HG02642 (cell line): ENCODE measurements around the gene KCNG4.
"Not testable (repeated sequence)": the region's sequence is repeated elsewhere in the genome, so short reads cannot be mapped to it uniquely, and the experiment has no call there.

Experiments
- ATAC-seq: cut with Tn5 transposase; IDR thresholded peaks from one replicate; pipeline ENCODE4 v1.9.1; 2021; ENCODE audit warnings: mild to moderate bottlenecking; ENCODE audit not compliant: unreplicated experiment, poor library complexity

The KCNG4 gene

DNA sequence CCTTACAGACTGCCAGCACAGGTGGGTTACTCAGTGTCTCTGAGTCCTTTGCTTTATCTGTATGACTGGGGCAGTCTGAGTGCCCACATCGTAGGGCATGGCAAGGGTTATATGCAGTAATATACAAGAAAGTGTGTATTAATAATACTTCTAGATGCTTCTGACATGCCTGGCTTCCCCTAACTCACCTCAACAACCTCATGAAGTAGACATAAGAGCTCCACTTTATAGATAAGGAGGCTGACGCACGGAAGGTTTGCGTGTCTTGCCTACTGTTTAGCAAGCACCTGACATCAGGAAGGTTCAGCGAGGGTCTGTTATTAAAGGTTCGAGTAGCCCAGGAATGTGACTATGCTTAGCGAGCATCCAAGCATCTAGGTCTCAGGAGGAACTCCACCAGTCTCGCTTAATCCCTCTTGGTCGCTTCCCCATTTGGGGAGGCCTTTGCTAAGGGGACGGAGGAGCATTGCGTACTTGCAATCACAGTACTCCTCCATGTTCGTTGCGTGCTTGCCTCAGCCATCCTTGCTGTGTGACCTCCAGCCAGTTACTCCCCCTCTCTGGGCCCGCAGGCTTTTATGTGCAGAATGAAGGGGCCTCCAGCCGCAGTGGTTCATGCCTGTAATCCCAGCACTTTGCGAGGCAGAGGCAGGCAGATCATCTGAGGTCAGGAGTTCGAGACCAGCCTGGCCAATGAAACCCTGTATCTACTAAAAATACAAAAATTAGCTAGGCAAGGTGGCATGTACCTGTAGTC, 1.6 kb downstream of the KCNG4 start:
- ATAC-seq: no peak

DNA sequence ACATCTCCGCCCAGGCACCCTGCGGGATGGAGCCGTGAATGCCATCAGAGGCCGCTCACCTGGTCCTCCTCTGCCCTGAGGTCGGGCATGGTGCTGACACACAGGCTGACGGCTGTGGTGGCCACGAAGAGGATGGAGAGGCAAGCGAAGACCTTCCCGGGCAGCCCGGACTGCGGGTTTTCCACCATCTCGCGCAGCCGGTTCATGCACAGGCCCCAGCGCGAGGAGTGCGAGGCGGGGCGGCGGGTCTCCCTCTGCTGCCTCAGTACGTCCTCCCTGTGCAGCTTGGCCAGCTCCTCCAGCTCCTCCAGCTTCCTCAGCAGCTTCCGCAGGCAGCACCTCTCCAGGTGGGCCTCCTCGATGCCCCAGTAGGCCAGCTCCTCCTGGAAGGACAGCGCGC, 3.1 kb downstream of the KCNG4 start:
- no peak for ATAC-seq

DNA sequence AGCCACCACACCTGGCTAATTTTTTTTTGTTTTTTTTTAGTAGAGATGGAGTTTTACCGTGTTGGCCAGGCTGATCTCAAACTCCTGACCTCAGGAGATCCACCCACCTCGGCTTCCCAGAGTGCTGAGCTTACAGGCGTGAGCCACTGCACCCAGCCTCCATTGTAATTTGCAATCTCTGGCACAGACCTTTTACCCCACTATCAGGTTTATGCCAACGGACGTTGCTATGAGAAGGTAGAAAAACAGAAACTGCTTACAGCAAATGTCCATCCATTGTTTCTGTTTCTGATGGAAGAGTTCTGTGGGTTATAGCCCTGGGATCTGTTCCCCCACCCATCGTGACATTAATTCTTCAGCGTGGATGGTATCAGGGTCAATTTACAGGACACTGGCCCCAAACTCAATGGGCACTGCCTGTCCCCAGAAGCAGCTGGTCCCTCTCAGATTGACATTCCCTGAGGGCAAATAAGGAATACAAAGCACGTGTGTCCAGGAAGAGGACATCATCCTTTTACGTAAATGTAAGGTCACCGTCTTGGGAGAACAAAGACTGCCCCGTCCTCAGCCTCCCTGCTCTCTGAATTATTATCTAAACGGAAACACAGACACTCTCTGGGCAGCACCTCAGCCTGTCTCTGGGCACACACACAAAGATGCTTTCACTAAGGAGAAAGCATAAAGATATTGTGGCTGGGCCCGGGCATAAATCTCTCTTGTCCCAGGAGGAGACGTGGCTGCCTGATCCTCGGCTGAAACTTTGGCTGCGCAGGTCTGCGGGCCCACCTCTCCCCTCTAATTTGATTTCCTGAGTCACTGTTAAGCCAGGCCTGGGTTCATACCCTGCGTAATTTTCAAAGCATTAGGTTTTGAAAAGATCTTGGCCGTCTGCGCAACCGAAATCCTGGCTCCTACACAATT, 5.2 kb downstream of the KCNG4 start:
- no peak for ATAC-seq

DNA sequence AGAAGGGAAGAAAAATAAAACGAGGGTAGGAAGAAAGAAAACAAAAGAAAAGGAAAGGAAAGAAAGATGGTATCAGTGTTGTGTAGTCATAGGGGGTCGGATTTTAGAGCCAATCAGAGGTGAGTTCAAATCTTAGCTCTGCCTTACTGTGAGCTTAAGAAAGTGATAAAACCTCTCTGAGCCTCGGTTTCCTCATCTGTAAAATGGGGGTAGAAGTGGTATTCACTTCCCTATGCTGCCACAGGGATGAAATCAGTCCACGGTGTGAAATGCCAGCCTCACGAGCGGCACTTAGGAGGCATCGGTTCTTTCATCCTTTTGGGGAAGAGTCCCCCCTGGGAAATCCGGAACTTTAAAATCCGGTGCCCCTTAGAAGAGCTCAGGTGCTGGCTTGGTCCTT, 6.1 kb downstream of the KCNG4 start:
- no peak for ATAC-seq

DNA sequence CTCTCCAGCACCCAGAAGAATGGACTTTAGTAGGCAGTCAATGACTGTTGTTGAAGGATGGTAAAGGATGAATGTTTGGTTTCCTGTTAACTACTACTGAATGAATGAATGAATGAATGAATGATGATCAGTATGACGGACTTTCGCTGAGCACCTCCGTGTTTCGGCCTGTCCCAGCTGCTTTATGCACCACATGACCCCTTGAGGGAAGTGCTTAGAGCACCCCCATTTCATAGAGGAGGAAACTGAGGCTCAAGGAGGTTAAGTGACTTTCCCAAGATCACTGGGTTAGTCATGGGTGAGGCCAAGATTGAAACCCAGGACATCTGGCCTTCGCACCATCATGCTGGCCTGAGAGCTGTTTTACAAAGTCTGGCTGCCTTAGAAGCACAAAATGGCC, 6.8 kb downstream of the KCNG4 start:
- no peak for ATAC-seq

DNA sequence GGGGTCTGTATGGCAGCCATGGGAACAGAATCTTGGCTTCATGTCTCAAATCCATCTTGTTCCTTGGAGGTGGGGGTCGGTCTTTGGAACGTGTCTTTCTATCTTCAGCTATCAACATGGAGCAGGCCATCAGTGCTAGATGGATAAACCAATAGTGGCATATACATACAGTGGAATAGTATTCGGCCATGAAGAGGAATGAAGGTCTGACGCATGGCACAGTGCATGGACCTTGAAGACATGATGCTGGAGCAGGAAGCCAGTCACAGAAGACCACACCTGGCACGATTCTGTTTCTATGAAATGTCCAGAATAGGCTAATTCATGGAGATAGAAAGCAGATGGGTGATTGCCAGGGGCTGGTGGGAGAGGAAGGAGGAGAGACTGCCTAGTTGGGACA, 7.8 kb downstream of the KCNG4 start:
- no peak for ATAC-seq

DNA sequence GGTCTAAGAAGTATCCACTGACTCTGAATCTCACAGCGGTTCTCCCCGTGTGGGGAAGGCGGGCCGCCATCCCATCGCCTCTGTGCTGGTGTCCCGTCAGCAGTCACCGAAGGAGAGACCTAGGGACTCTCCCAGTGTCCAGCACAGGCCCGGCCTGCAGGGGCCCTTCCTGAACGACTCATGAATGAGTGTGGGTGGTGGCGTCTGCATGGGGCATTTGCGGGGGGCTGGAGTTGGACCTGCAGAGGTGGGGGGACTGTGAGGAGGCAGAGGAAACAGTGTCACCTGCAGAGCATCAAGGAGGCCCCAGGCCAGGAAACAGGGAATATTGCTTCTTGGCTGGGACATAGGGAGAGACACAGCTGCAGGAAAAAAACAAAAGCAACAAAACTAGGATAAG, 10.3 kb downstream of the KCNG4 start:
- no peak for ATAC-seq

DNA sequence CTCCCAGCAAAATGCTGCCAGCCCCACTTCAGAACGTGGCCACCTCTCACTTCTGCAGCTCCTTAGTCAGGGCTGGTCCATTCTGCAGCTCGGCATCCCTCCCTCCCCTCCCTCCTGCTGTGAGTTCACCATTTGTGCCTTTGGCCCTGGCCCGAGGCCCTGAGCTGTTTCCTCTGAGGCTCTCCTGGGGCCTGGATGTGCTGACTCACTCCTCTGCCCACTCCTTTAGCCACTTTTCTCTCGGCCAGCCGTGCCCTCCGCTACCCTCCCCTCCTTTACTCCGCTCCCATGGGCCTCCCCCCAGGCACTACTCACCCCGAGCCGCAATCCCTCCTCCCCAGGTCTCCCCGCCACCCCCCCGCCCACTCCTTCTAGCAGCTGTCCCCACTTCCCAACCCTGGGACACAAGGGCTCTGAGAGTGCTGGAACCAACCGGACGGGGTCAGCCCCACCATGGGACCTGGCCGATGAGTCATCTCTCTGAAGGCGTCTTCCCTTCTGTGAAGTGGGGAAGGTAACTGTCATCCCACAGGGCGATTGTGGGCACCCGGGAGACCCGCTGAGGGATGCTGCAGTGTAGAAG, 11.5 kb downstream of the KCNG4 start:
- ATAC-seq: no peak

DNA sequence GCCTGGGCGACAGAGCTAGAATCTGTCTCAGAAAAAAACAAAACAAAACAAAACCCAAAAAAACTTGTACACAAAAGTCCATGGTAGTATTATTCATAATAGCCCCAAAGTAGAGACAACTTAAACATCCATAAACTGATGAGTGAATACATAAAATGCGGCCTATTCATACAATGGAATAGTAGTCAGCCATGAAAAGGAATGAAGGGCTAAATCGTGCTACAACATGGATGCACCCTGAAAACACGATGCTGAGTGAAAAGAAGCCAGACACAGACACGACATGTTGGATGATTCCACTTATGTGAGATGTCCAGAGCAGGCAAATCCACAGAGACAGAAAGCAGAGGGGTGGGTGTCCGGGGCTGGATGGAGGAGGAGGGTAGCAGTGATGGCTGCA, 12.3 kb downstream of the KCNG4 start:
- no peak for ATAC-seq

DNA sequence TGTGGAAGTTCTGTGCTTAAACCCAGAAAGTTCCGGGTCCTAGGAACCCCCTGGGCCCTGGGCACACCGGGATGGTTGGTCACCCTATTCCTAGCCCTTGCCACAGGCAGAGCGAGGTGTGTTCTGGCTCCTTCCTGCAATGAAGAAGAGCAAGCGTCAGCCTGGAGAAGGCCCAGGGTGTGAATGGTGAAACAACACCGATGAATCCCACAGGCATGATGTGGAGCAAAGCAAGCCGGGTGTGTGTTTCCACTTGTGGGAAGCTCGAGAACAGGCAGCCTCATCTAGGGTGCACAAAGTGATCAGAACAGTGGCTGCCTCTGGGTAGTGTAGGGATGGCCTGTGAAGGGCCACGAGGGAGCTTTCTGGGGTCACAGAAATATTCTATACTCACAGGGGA, 13.8 kb downstream of the KCNG4 start:
- no peak for ATAC-seq

DNA sequence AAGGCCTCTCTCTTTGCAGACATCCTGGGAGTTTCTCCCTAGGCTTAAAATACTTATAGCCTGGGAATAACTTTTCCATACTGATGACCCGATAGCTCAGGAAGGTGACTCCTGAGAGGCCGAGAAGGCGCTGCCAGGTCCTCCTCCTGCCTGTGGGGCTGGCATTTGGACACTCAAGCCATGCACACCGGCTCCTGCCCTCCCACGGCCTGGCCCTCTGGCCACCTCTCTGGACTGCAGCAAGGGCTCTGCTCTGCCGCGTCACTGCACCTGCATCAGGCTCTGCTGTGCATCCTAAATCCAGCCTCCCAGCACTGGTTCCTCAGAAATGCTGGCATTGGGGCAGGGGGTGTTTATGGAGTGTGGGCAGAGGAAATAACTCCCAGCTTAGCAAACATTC, 14.2 kb downstream of the KCNG4 start:
- ATAC-seq: no peak

DNA sequence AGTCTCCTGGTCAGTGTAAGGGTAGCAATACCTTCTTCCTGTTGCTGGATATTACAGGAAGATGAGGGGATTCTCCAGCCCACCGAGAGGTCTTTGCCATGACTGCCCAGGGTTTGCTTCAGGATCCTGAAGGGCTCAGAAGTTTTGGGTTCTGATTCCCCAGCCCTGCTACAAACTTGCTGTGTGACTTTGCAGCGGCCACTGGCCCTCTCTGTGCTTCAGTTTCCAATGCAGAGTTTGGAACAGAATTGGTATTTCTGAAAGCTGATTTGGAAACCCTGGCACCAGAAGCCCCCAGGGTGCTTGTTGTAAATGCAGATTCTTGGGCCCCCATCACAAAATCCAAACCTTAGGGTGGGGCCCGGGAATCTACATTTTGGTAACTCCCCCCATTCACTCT, 14.7 kb downstream of the KCNG4 start:
- ATAC-seq: no peak

DNA sequence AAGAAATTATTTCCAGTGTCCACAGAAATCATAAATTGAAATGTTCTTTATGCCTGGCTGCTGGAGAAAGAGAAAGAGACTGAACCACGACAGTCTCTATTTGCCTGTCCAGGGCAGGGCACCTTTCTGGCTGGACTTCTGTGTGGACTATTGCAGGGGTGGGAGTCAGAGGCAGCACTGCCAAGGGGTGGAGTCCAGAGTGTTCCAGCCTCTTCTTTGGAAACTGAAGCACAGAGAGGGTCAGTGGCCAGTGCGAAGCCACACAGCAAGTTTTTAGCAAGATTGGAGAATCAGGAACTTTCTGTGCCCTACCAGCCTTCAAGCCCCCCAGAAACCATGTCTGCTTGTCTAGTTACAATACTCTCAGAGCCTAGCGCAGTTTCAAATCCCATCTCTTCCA, 15.3 kb downstream of the KCNG4 start:
- ATAC-seq: no peak

DNA sequence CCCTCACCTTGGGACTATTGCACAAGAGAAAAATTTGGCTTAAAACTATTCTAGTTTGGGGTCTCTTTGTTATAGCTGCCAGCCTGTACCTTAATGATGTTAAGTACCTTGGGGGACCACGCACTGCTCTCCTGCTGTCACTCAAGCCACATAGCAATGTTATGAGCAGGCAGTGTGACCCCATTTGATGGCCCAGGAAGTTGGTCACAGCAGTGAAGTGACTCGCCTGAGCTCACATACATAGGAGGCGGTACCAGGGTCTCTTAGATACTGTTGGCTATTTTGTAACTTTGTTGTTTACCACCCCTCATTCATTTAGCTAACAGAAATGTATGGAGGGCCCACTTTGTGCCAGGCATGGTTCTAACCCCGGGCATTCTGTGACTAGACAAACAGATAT, 16.4 kb downstream of the KCNG4 start:
- no peak for ATAC-seq

DNA sequence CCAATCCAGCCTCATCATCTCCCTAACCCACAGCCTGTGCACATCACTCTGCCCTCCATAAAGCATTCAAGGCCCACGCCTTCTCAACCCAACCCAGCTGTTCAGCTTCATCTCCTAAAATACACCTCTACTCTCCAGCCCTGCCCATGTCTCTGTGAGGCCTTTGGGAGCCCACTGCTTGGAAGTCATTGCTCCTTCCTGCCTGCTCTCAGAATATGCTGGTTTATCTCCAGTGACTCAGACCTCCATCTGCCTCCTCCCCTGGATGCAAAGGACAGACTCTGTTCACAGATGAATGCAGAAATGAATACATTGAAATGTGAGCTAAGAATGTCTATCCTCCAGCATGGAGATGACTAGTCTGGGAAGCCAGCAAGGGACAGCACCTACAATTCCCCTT, 19.0 kb downstream of the KCNG4 start:
- ATAC-seq: no peak

DNA sequence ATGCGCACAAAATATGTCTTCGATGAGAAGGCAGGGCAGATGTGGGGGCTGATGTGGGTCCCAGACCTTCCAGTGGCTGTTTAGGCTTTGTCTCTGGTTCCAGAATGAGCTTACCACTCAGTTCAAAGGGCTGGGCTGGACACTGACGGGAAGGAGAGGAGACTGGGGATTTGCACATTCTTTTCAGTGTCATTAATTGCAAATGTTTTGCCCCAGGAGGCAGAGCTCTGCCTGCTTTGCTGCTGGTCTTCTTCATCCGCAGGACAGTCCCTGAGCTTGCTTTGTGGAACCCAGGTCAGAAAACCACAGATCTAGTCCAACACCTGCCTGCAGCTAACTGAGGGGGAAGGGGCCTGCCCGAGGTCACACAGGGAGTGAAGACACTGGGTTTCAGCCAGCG, 20.9 kb downstream of the KCNG4 start:
- no peak for ATAC-seq

DNA sequence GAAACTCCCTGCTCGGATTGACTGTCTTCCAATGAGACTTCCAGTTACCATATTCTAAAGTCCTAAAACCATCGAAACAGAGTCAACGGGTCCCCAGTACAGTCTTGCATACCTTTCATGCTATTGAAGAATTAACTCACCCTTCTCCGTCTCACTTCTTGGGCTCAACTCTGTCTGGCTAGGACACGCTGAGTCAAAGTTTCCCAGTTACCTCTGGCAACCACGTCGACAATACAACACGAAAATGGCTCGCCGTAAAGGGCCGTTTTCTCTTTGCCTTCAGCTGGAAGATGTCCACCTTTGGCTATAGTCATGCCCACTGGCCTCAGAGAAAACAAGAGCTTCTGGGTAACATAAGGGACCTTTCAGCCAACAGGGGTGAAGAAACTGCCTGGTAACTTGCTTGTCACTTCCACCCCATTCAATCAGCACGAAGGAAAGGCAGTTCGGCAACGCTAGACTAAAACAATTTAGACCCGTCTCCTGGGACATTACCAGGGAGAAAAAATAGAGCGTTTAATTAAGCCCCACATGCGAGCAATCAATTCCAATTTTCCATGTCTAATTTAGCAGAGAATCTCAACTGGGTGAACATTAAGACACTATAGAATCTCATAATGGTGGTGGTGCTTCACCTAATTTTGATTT, 21.5 kb downstream of the KCNG4 start:
- ATAC-seq: no peak

DNA sequence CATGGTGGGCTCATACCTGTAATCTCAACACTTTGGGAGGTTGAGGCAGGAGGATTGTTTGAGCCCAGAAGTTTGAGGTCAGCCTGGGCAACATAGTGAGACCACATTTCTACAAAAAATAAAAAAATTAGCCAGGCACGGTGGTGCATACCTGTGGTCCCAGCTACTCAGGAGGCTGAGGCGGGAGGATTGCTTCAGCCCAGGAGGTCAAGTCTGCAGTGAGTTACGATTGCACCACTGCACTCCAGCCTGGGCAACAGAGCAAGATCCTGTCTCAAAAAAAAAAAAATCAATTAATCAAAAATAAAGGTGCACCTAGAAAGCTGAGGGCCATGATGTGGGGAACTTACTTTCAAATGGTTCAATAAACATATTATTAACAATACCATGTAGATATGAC, 23.7 kb downstream of the KCNG4 start:
- not testable (repeated sequence) for ATAC-seq

DNA sequence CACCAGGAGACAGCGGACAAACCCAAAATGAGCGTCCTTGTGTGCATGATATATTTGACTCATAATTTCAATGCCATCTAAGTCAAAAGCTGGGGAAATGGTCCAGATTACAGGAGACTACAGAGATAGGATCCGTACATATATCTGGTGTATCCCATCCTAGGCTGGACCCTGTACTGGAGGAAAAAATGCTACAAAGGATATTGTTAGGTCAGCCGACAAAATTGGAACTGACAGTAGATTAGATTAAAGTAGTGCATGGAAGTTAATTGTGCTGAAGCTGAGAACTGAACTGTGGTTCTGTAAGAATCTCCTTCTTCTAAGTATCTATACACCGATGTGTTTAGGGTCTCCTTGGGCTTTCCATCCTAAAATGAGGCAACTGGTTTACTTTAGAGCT, 24.3 kb downstream of the KCNG4 start:
- ATAC-seq: no peak

DNA sequence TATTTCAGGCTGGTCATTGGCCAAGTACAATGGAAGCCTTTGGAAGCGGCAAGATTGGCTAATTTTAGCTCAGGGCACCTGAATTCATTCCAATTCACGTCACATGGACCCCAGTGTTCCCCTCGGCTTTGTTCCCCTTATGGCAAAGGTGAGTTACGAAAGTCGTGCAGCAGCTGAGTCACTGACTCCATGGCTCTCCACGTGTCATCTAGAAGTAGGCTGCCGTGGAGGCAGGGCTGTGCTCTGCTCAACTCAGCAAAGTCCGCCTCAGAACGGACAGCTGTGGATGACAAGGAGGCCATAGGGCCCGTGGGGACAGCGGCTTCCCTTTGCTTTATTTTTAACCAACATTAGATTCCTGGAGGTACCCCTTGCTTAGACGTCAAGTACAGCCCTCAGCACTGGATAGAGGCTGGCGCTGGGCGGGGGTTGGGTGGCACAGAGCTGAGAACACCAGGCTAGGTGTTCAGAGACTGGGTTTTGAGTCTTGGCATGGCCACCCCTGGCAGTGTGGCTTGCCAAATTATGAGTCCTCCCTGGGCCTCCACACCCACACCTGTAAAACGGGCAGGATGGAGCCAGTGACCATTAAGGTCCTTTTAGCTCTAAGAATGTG, 25.3 kb downstream of the KCNG4 start:
- ATAC-seq: no peak
